Dermis microvascular lymphatic vessel endothelial cell (primary cell): ENCODE data around the gene CENPB. TPM values are rescaled to one million over a fixed set of nuclear protein-coding genes. Genes with fewer than 3 reads are reported as not detected.
"Not testable (repeated sequence)": the region's sequence is repeated elsewhere in the genome, so short reads cannot be mapped to it uniquely, and the experiment has no call there.

ENCODE experiments used
- DNase-seq, 2 donors: peaks; one replicate each; pipeline versions ENCODE4 v3.0.0 to v3.0.0-alpha.2; 2010; ENCODE audit warnings: low read depth in 2 of 2
- total RNA-seq: library from RNA; depleted of rRNA; stranded (reverse); fragments of >200 nt; gene quantifications from 2 replicates; pipeline ENCODE4 v1.2.1, GENCODE V29; 2014

Gene CENPB
- total RNA-seq, 1 donor from 2014 or later: 65.5 TPM

DNA sequence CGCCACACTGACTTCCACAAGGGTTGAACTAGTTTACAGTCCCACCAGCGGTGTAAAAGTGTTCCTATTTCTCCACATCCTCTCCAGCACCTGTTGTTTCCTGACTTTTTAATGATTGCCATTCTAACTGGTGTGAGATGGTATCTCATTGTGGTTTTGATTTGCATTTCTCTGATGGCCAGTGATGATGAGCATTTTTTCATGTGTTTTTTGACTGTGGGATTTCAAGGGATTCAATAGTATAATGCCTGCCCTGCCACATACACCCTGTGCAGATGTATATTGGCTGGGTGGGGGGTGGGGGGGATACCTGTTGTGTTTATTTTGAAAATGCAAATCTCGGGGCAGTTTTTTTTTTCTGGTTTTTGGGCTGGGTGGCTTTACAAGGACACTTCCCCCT lies 7.6 kb upstream of the CENPB start:
- not testable (repeated sequence) for DNase-seq

DNA sequence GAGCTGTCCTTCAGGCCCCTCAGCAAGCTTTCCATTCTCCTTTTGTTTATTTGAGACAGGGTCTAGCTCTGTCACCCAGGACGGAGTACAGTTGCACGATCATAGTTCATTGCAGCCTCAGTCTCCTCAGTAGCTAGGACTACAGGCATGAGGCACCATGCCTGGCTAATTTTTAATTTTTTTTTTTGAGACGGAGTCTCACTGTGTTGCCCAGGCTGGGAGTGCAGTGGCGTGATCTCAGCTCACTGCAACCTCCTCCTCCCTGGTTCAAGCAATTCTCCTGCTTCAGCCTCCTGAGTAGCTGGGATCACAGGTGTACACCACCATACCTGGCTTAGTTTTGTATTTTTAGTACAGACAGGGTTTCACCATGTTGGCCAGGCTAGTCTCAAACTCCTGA lies 2.7 kb upstream of the CENPB start:
- not testable (repeated sequence) for DNase-seq

- no peak for DNase-seq
These were observed 2.2 kb upstream of the CENPB start for GRCh38 chr20:3788685-3789155.

GRCh38 chr20:3787324-3788014 lies 929 bp upstream of the CENPB start:
- DNase-seq: no peak

- DNase-seq: peak in 1 of 2 donors; percentile 71
These were observed 435 bp downstream of the CENPB start for GRCh38 chr20:3786126-3786484.

- DNase-seq: peak in 1 of 2 donors; percentile 46
These were observed 1.1 kb downstream of the CENPB start for GRCh38 chr20:3785240-3786125.

- DNase-seq: no peak
These were observed 1.7 kb downstream of the CENPB start for GRCh38 chr20:3784863-3785239.

DNA sequence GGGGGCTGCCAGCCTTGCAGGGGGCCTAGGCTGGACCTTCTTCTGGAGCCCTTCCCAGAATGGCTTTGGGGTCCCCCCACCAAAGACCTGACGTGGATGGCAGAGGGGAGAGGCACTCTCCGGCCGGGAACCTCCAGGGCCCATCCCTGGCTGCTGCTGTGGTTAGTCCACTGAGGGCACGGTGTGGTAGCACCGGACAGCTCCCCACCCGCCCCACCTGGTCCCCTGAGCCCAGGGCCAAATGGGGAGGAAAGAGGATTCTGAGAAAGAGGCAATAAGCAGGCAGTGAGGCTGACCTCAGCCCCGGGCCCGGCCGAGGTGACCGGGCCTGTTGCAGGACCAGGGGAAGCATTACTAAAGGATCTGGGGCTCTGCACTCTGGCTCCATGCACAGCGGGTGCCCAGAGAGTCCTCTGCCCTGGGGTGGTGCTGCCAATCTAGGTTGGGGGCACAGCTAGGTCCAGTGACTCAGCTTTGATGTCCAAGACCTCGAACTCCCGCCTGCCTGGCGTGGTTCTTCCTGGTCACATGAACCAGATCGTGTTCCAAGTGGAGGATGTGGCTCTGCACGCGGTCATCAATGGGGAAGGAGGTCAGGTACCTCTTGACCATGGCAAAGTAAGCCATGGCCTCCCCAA lies 2.2 kb downstream of the CENPB start:
- no peak for DNase-seq

GRCh38 chr20:3783511-3784195 lies 2.9 kb downstream of the CENPB start:
- no peak for DNase-seq

- DNase-seq: no peak
These were observed 3.5 kb downstream of the CENPB start for GRCh38 chr20:3783068-3783489.

GRCh38 chr20:3782597-3782996 lies 3.9 kb downstream of the CENPB start:
- DNase-seq: no peak

DNA sequence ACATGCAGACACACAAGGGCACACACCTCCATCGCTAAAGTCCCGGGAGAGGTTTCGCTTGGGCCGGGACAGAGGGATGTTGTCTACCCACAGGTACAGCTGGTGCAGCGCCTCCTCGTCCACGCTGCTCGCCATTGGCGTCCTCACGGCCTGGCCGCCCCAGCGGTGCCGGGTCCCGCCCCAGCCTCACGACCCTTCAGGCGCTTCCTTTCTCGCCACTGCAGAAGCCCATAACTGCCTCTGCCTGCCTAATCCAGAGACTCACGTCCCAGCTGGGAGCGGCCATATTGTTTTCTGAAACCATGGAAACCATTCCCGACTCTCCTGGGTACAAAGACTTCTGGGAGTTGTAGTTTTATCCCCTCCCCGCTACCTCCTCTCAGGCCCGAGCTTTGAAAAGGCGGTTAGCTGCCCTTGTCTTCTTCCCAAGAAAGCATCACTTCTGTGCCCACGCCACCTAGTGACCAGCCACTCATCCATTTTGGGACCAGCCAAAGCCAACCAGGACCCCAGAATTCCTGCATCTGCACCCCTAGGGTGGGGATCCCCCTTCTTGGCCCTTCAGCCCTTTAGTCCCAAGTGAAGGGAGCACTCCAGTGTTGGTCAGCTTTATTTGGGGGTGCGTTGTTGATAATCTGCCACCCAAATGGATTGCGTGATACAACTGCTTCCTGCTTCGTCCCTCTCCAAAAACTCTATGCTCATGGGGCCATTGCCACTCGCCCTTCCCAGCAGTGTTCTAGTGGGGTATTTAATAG lies 5.2 kb downstream of the CENPB start, which contains the start of gene SPEF1:
Gene SPEF1 (minus strand): TSS at position 296 of the 758 bp plus-strand sequence. CDS start 161 bp downstream, at position 135.
- DNase-seq: peak; percentile 79 to 90

DNA sequence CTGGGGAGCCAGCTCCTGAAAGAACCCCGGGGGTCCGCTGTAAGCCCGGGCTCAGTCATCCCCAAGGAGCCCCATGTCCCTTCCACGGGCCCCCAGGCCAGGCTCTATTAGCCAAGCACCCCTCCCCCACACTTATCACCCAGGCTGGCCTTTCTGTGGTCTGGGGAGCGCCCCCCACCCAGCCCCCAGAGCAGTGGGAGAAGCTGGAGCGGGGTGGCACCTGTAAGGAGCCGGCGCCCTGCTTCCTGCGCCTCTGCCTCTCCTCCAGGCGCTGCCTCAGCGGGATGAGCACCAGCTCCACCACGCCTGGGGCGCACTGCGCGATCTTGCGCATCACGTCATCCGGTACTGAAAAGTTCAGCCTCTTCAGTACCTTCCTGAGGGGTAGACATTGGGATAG lies 7.6 kb downstream of the CENPB start:
- no peak for DNase-seq

GRCh38 chr20:3777716-3778629 lies 8.6 kb downstream of the CENPB start:
- DNase-seq: peak in 1 of 2 donors; percentile 33

GRCh38 chr20:3777381-3777715 lies 9.2 kb downstream of the CENPB start:
- DNase-seq: no peak

DNA sequence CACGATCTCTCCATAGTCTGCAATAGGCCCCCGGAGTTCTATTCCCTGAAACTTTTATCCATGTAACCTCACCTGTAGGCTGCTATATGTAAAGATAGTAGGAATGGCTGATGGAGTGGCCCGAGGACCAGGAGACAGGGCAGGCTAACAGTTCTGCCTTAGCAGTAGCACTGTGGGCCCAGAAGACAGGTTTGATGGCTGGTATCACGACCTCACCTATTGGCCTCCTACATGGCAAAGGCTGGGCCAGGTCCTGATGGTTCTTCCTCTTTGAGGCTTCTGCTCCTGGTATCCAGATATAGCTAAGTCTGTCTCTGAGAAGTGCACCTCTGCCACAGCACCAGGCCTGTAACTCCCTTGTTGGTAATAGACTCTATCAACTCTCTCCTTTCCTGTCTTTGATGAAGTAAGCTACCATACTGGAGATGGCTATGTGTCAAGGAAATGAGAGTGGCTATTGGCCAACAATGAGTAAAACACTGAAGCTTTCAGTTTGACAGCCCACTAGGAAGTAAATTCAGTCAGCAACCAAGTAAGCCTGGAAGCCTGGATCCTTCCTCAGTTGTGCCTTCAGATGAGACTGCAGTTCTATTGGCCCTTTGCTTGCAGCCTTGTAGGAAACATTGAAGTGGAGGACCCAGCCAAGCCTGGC lies 11.0 kb downstream of the CENPB start:
- no peak for DNase-seq

- no peak for DNase-seq
These were observed 14.9 kb downstream of the CENPB start for GRCh38 chr20:3771552-3772058.

DNA sequence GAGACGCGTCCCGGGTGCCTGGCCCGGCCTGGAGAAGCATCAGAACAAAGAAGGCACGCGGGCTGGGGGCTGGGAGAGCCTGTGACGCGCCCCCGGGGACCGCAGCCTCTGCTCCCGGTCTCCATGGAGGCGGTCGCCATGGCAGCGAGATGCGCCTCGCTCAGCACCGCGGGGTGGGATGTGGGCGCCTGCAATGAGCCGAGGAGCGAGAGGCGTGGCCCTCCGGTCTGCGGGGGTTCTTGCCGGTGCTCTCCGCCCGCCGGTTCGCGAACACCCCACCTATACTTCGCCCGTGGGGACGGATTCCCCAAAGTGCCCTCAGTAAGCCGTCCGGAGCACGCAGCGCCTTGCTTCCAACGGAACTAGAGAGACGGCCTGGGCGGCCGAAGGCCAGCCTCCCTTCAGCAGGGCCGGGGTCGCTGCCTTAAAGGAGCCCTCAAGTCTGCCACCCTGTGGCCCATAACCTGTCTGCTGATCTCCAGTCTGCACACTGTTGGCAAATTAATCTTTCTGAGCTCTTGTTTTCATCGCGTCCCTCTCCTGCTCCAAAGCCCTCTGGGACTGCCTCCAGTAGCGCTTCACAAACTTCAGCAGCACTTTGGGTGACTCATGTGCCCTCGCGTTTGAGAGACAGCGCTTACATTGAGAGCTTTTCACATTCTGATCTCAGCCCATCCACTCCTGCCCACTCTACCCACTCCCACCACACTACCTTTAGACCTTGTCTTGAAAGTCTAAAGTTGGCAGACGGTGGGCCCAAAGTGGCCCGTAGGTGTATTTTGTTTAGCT lies 18.0 kb downstream of the CENPB start:
- peak in 1 of 2 donors; percentile 79 for DNase-seq
